ENCODE data around the gene EIF5B.
A peak's percentile ranks its signal among the peaks of the same experiment; 100 is the strongest.

Gene EIF5B

GRCh38 chr2:99406137-99406536, 68.9 kb downstream of the EIF5B start:
- TF ChIP-seq EP300 (IDR thresholded peaks at IDR 0.05; ENCODE audit: borderline replicate concordance) (no peak), TAF1 (IDR thresholded peaks at IDR 0.05; ENCODE audit: low read depth) (no peak)

DNA sequence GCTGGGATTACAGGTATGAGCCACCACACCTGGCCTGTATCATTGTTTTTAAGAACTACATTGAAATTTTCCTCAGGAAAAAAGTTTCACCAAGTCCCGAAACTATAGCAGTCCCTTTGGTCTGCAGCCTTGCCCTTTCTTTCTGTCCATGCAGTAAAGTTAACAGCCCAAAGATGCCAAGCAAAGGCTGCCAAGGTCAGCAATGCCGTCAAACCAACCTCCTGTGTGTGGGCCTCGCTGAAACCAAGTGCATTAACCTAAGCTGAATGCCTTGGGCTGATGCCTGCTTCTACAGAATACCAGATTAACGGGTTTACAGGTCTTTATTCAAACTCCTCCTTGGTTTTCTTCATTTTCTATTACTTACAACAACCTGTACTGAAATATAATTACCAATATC, 73.1 kb downstream of the EIF5B start:
- TF ChIP-seq RAD21 (IDR thresholded peaks at IDR 0.05; ENCODE audit: low read depth) (no peak), TAF1 (IDR thresholded peaks at IDR 0.05; ENCODE audit: low read depth) (no peak), CREB1 (IDR thresholded peaks at IDR 0.05; ENCODE audit: low read depth) (no peak), YY1 (IDR thresholded peaks at IDR 0.05; ENCODE audit: low read depth) (no peak), NFIC (IDR thresholded peaks at IDR 0.05) (no peak), FOXM1 (IDR thresholded peaks at IDR 0.05; ENCODE audit: borderline replicate concordance, low read depth) (no peak), MAX (IDR thresholded peaks at IDR 0.05) (no peak), EGR1 (IDR thresholded peaks at IDR 0.05) (no peak), ZBTB7A (IDR thresholded peaks at IDR 0.05; ENCODE audit: low read depth) (no peak)
- TF ChIP-seq, protein P1, sequence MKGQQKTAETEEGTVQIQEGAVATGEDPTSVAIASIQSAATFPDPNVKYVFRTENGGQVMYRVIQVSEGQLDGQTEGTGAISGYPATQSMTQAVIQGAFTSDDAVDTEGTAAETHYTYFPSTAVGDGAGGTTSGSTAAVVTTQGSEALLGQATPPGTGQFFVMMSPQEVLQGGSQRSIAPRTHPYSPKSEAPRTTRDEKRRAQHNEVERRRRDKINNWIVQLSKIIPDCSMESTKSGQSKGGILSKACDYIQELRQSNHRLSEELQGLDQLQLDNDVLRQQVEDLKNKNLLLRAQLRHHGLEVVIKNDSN (IDR thresholded peaks at IDR 0.05) = no peak

- TF ChIP-seq CREB1 (IDR thresholded peaks at IDR 0.05; ENCODE audit: low read depth) (no peak), EP300 (IDR thresholded peaks at IDR 0.05; ENCODE audit: borderline replicate concordance) (no peak), CEBPB (IDR thresholded peaks at IDR 0.05) (no peak), TAF1 (IDR thresholded peaks at IDR 0.05; ENCODE audit: low read depth) (no peak), TCF12 (IDR thresholded peaks at IDR 0.05; ENCODE audit: low read depth) (no peak), FOXM1 (IDR thresholded peaks at IDR 0.05; ENCODE audit: borderline replicate concordance, low read depth) (no peak), EGR1 (IDR thresholded peaks at IDR 0.05) (no peak), YY1 (IDR thresholded peaks at IDR 0.05; ENCODE audit: low read depth) (no peak), ZBTB7A (IDR thresholded peaks at IDR 0.05; ENCODE audit: low read depth) (no peak), TEAD4 (IDR thresholded peaks at IDR 0.05) (no peak), MAX (IDR thresholded peaks at IDR 0.05) (no peak), NFIC (IDR thresholded peaks at IDR 0.05) (no peak), RAD21 (IDR thresholded peaks at IDR 0.05; ENCODE audit: low read depth) (no peak)
- TF ChIP-seq, protein P2, sequence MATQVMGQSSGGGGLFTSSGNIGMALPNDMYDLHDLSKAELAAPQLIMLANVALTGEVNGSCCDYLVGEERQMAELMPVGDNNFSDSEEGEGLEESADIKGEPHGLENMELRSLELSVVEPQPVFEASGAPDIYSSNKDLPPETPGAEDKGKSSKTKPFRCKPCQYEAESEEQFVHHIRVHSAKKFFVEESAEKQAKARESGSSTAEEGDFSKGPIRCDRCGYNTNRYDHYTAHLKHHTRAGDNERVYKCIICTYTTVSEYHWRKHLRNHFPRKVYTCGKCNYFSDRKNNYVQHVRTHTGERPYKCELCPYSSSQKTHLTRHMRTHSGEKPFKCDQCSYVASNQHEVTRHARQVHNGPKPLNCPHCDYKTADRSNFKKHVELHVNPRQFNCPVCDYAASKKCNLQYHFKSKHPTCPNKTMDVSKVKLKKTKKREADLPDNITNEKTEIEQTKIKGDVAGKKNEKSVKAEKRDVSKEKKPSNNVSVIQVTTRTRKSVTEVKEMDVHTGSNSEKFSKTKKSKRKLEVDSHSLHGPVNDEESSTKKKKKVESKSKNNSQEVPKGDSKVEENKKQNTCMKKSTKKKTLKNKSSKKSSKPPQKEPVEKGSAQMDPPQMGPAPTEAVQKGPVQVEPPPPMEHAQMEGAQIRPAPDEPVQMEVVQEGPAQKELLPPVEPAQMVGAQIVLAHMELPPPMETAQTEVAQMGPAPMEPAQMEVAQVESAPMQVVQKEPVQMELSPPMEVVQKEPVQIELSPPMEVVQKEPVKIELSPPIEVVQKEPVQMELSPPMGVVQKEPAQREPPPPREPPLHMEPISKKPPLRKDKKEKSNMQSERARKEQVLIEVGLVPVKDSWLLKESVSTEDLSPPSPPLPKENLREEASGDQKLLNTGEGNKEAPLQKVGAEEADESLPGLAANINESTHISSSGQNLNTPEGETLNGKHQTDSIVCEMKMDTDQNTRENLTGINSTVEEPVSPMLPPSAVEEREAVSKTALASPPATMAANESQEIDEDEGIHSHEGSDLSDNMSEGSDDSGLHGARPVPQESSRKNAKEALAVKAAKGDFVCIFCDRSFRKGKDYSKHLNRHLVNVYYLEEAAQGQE (IDR thresholded peaks at IDR 0.05; ENCODE audit: low read depth) = no peak
- TF ChIP-seq, protein P1 (IDR thresholded peaks at IDR 0.05) = no peak
Observed at GRCh38 chr2:99414566-99414965, 77.4 kb downstream of the EIF5B start.

DNA sequence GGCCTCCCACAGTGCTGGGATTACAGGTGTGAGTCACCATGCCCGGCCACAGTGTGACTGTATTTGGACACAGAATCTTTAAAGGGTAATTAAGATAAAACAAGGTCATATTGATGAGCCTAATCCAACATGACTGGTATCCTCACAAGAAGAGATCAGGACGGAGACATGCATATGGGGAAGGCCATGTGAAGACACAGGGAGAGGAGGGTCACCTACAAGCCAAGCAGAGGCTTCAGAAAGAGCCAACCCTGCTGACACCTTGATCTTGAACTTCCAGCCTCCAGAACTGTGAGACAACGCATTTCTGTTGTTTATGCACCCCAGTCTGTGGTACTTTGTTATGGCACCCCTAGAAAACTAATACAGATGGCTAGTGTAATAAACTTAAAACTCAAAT, 80.2 kb downstream of the EIF5B start:
- no peak for TF ChIP-seq MAX (IDR thresholded peaks at IDR 0.05)
- TF ChIP-seq NFIC (IDR thresholded peaks at IDR 0.05) = no peak
- TF ChIP-seq, protein P2 (IDR thresholded peaks at IDR 0.05; ENCODE audit: low read depth) = no peak
- no peak for TF ChIP-seq CREB1 (IDR thresholded peaks at IDR 0.05; ENCODE audit: low read depth)
- no peak for TF ChIP-seq FOXM1 (IDR thresholded peaks at IDR 0.05; ENCODE audit: borderline replicate concordance, low read depth)
- TF ChIP-seq CEBPB (IDR thresholded peaks at IDR 0.05) = no peak
- no peak for TF ChIP-seq YY1 (IDR thresholded peaks at IDR 0.05; ENCODE audit: low read depth)
- no peak for TF ChIP-seq TEAD4 (IDR thresholded peaks at IDR 0.05)
- TF ChIP-seq TAF1 (IDR thresholded peaks at IDR 0.05; ENCODE audit: low read depth) = no peak
- TF ChIP-seq, protein P1 (IDR thresholded peaks at IDR 0.05) = no peak
- no peak for TF ChIP-seq TCF12 (IDR thresholded peaks at IDR 0.05; ENCODE audit: low read depth)
- TF ChIP-seq EGR1 (IDR thresholded peaks at IDR 0.05) = no peak
- TF ChIP-seq EP300 (IDR thresholded peaks at IDR 0.05; ENCODE audit: borderline replicate concordance) = no peak

DNA sequence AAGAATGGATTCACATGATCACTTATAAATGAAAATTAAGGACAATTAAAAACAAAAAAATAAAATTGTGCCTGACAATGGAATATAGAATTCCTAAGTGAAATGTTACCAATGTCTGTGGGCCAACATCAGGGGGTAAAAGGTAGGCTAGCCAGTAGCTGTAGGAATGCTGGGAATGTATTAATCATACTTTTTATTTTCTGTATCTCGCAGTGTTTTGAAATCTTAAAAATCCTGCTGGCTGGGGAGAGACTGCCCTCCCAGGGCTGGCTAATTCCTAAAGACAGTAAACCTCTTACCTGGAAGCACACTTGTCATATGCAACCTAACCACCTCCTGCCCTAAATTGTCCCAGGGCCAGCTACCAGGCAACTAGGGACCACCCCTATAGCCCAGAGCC, 82.8 kb downstream of the EIF5B start:
- peak; percentile 46 for TF ChIP-seq TEAD4 (IDR thresholded peaks at IDR 0.05)
- TF ChIP-seq, protein P1 (IDR thresholded peaks at IDR 0.05) = no peak
- no peak for TF ChIP-seq CREB1 (IDR thresholded peaks at IDR 0.05; ENCODE audit: low read depth)
- no peak for TF ChIP-seq TAF1 (IDR thresholded peaks at IDR 0.05; ENCODE audit: low read depth)
- TF ChIP-seq RAD21 (IDR thresholded peaks at IDR 0.05; ENCODE audit: low read depth) = no peak
- no peak for TF ChIP-seq EP300 (IDR thresholded peaks at IDR 0.05; ENCODE audit: borderline replicate concordance)
- no peak for TF ChIP-seq CEBPB (IDR thresholded peaks at IDR 0.05)
- TF ChIP-seq ZBTB7A (IDR thresholded peaks at IDR 0.05; ENCODE audit: low read depth) = no peak
- no peak for TF ChIP-seq MAX (IDR thresholded peaks at IDR 0.05)

Data from Ishikawa (cell line).